Measurements from ENCODE around the gene DDX54.

DNA sequence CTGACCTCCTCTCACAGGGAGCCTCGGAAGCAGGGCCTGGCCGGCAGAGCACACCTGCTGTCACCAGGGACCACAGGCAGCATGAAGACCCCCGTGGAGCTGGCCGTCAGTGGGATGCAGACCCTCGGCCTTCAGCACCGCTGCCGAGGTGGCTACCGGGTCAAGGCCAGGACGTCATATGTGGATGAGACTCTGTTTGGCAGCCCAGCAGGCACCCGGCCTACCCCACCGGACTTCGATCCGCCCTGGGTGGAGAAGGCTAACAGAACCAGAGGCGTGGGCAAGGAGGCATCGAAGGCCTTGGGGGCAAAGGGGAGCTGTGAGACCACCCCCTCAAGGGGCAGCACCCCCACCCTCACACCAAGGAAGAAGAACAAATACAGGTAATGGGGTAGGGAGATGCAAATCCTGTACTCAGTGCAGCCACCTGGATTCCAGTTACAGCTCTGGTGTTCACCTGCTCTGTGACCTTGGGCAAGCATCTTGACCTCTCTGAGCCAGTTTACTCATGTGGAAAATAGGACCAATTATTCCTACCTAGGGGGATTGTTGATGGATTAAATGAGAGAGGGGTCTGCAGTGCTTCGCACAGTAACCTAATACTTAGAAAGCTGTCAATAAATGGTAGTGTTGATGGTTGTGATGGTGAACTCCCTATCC lies 1.5 kb upstream of the DDX54 start:
- TF ChIP-seq, protein P1, sequence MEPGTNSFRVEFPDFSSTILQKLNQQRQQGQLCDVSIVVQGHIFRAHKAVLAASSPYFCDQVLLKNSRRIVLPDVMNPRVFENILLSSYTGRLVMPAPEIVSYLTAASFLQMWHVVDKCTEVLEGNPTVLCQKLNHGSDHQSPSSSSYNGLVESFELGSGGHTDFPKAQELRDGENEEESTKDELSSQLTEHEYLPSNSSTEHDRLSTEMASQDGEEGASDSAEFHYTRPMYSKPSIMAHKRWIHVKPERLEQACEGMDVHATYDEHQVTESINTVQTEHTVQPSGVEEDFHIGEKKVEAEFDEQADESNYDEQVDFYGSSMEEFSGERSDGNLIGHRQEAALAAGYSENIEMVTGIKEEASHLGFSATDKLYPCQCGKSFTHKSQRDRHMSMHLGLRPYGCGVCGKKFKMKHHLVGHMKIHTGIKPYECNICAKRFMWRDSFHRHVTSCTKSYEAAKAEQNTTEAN (CRISPR knock-in tag; IDR thresholded peaks at IDR 0.05): no peak
- no peak for TF ChIP-seq ATF1 (CRISPR knock-in tag; IDR thresholded peaks at IDR 0.05)
- TF ChIP-seq, protein P2, sequence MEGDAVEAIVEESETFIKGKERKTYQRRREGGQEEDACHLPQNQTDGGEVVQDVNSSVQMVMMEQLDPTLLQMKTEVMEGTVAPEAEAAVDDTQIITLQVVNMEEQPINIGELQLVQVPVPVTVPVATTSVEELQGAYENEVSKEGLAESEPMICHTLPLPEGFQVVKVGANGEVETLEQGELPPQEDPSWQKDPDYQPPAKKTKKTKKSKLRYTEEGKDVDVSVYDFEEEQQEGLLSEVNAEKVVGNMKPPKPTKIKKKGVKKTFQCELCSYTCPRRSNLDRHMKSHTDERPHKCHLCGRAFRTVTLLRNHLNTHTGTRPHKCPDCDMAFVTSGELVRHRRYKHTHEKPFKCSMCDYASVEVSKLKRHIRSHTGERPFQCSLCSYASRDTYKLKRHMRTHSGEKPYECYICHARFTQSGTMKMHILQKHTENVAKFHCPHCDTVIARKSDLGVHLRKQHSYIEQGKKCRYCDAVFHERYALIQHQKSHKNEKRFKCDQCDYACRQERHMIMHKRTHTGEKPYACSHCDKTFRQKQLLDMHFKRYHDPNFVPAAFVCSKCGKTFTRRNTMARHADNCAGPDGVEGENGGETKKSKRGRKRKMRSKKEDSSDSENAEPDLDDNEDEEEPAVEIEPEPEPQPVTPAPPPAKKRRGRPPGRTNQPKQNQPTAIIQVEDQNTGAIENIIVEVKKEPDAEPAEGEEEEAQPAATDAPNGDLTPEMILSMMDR (IDR thresholded peaks at IDR 0.05): no peak
- no peak for TF ChIP-seq MYBL2 (CRISPR knock-in tag; IDR thresholded peaks at IDR 0.05)
- TF ChIP-seq, protein P3, sequence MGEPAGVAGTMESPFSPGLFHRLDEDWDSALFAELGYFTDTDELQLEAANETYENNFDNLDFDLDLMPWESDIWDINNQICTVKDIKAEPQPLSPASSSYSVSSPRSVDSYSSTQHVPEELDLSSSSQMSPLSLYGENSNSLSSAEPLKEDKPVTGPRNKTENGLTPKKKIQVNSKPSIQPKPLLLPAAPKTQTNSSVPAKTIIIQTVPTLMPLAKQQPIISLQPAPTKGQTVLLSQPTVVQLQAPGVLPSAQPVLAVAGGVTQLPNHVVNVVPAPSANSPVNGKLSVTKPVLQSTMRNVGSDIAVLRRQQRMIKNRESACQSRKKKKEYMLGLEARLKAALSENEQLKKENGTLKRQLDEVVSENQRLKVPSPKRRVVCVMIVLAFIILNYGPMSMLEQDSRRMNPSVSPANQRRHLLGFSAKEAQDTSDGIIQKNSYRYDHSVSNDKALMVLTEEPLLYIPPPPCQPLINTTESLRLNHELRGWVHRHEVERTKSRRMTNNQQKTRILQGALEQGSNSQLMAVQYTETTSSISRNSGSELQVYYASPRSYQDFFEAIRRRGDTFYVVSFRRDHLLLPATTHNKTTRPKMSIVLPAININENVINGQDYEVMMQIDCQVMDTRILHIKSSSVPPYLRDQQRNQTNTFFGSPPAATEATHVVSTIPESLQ (CRISPR knock-in tag; IDR thresholded peaks at IDR 0.05): no peak
- TF ChIP-seq, protein P4, sequence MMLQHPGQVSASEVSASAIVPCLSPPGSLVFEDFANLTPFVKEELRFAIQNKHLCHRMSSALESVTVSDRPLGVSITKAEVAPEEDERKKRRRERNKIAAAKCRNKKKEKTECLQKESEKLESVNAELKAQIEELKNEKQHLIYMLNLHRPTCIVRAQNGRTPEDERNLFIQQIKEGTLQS (CRISPR knock-in tag; conservative IDR thresholded peaks at IDR 0.05): no peak
- no peak for TF ChIP-seq ZNF232 (CRISPR knock-in tag; IDR thresholded peaks at IDR 0.05)
- TF ChIP-seq NR2C2 (CRISPR knock-in tag; IDR thresholded peaks at IDR 0.05): no peak

All from WTC11 (cell line).